H1 (cell line): ENCODE data around the gene OSBP2. TPM values are rescaled to one million over a fixed set of nuclear protein-coding genes. Genes with fewer than 3 reads are reported as not detected.
A peak's percentile ranks its signal among the peaks of the same experiment; 100 is the strongest.

Source experiments
- CTCF ChIA-PET: fragments of 300-600 bp; sonication (Branson Sonifier 250); formaldehyde crosslinking; loops from one replicate; lab custom pipeline; 2021; ENCODE audit not compliant: partially characterized antibody; lab: Charles Lee
- POLR2A ChIA-PET: fragments of 300-600 bp; sonication (Branson Sonifier 250); formaldehyde crosslinking; loops from one replicate; lab custom pipeline; 2021; ENCODE audit warnings: inconsistent platforms; ENCODE audit not compliant: partially characterized antibody; lab: Charles Lee
- DNase-seq, 2 experiments: peaks; one replicate each; pipeline versions ENCODE4 v3.0.0 to v3.0.0-alpha.2; 2010 to 2022; ENCODE audit warnings: low spot score in 2 of 2, low read depth in 1 of 2, mixed read lengths in 1 of 2
- FAIRE-seq: peaks from 2 replicates; lab custom pipeline; 2011; peaks lifted over from hg19 to GRCh38; lab: Jason Lieb, UNC
- H2AFZ ChIP-seq: 2 replicates; pipeline ENCODE4 v1.8.1; 2012; ENCODE audit warnings: low read length, inconsistent platforms
- H2AK5ac ChIP-seq: 2 replicates; pipeline ENCODE4 v1.6.1; 2013; ENCODE audit warnings: low read depth, low read length
- H2BK120ac ChIP-seq: replicated peaks from 2 replicates; pipeline ENCODE3; 2013; ENCODE audit warnings: low read depth, low read length, inconsistent platforms
- H2BK12ac ChIP-seq: 2 replicates; pipeline ENCODE4 v1.6.1; 2013; ENCODE audit warnings: low read depth, low read length
- H2BK15ac ChIP-seq: 2 replicates; pipeline ENCODE4 v1.6.1; 2013; ENCODE audit warnings: low read length
- H2BK20ac ChIP-seq: 2 replicates; pipeline ENCODE4 v1.6.1; 2013; ENCODE audit warnings: low read length
- H2BK5ac ChIP-seq: 2 replicates; pipeline ENCODE4 v1.6.1; 2013; ENCODE audit warnings: low read depth, low read length
- H3K14ac ChIP-seq: 2 replicates; pipeline ENCODE4 v1.6.1; 2013; ENCODE audit warnings: inconsistent platforms; ENCODE audit not compliant: insufficient read length
- H3K18ac ChIP-seq: 2 replicates; pipeline ENCODE4 v1.6.1; 2013; ENCODE audit warnings: low read length; ENCODE audit errors: extremely low read depth
- H3K23ac ChIP-seq: 2 replicates; pipeline ENCODE4 v1.6.1; 2013; ENCODE audit warnings: inconsistent platforms; ENCODE audit not compliant: insufficient read length
- H3K23me2 ChIP-seq: 2 replicates; pipeline ENCODE4 v1.6.1; 2013; ENCODE audit warnings: low read depth, low read length
- H3K27ac ChIP-seq: 2 replicates; pipeline ENCODE4 v1.6.1; 2011; ENCODE audit warnings: low read depth, low read length, inconsistent platforms
- H3K27me3 ChIP-seq, 4 experiments: replicated peaks in 1 of 4; 1 replicate in 1 of 4; 2 replicates in 3 of 4; pipeline versions ENCODE4 v1.6.1 to v1.8.1; 2011 to 2013; ENCODE audit warnings: low read length in 3 of 4, mild to moderate bottlenecking in 3 of 4, inconsistent platforms in 2 of 4, mixed read lengths in 2 of 4, moderate library complexity in 1 of 4; ENCODE audit not compliant: control insufficient read depth in 3 of 4, insufficient read depth in 3 of 4; ENCODE audit errors: extremely low read depth in 1 of 4
- H3K36me3 ChIP-seq, 4 experiments: 2 replicates each; pipeline versions ENCODE4 v1.6.1 to v1.8.1; 2011 to 2013; ENCODE audit warnings: mild to moderate bottlenecking in 4 of 4, low read length in 3 of 4, moderate library complexity in 2 of 4, control low read depth in 1 of 4, inconsistent platforms in 1 of 4; ENCODE audit not compliant: insufficient read depth in 4 of 4, control insufficient read depth in 2 of 4
- H3K4ac ChIP-seq: replicated peaks from 2 replicates; pipeline ENCODE3; 2013; ENCODE audit warnings: low read length, low read depth, mixed read lengths, inconsistent platforms; ENCODE audit not compliant: insufficient read length
- H3K4me1 ChIP-seq, 4 experiments: replicated peaks in 1 of 4; 1 replicate in 1 of 4; 2 replicates in 3 of 4; pipeline versions ENCODE4 v1.6.1 to v1.8.1; 2011 to 2013; ENCODE audit warnings: low read length in 3 of 4, inconsistent platforms in 2 of 4, mixed read lengths in 1 of 4; ENCODE audit not compliant: insufficient read depth in 4 of 4, control insufficient read depth in 3 of 4
- H3K4me2 ChIP-seq, 2 experiments: 2 replicates each; pipeline versions ENCODE4 v1.6.1 to v1.8.1; 2011 to 2013; ENCODE audit warnings: low read depth in 2 of 2, low read length in 2 of 2, control low read depth in 1 of 2, inconsistent platforms in 1 of 2, mild to moderate bottlenecking in 1 of 2; ENCODE audit not compliant: insufficient read depth in 1 of 2
- H3K4me3 ChIP-seq, 4 experiments: fragments of 200-600, 300-600 bp in 1 of 4; sonication (generic), shearing (Covaris generic), sonication (Bioruptor Twin) in 1 of 4; 2 replicates each; pipeline versions ENCODE4 v1.5.1 to v1.8.1; 2011 to 2016; ENCODE audit warnings: low read length in 4 of 4, low read depth in 3 of 4, control low read depth in 2 of 4, inconsistent platforms in 2 of 4, mild to moderate bottlenecking in 2 of 4, mixed read lengths in 1 of 4, moderate library complexity in 1 of 4; ENCODE audit not compliant: insufficient read depth in 2 of 4; ENCODE audit errors: extremely low read depth in 1 of 4
- H3K56ac ChIP-seq: replicated peaks from 2 replicates; pipeline ENCODE3; 2013; ENCODE audit warnings: low read depth, mild to moderate bottlenecking, mixed read lengths, low read length, inconsistent platforms; ENCODE audit not compliant: insufficient read length
- H3K79me1 ChIP-seq: 2 replicates; pipeline ENCODE4 v1.6.1; 2013; ENCODE audit warnings: low read depth, low read length, control low read depth
- H3K79me2 ChIP-seq, 2 experiments: 2 replicates each; pipeline versions ENCODE4 v1.6.1 to v1.8.1; 2012 to 2013; ENCODE audit warnings: low read length in 2 of 2, mild to moderate bottlenecking in 2 of 2, inconsistent platforms in 1 of 2; ENCODE audit not compliant: insufficient read depth in 2 of 2, control insufficient read depth in 1 of 2
- H3K9ac ChIP-seq, 4 experiments: replicated peaks in 1 of 4; 1 replicate in 1 of 4; 2 replicates in 3 of 4; pipeline versions ENCODE4 v1.6.1 to v1.8.1; 2011 to 2013; ENCODE audit warnings: low read depth in 3 of 4, low read length in 3 of 4, control low read depth in 2 of 4, mild to moderate bottlenecking in 2 of 4, moderate library complexity in 2 of 4, inconsistent platforms in 1 of 4; ENCODE audit errors: extremely low read depth in 1 of 4
- H3K9me3 ChIP-seq, 2 experiments: 2 replicates each; pipeline versions ENCODE4 v1.6.1 to v1.8.1; 2012 to 2013; ENCODE audit warnings: mild to moderate bottlenecking in 2 of 2, moderate library complexity in 2 of 2, control low read depth in 1 of 2, inconsistent platforms in 1 of 2, low read depth in 1 of 2, low read length in 1 of 2, mixed read lengths in 1 of 2; ENCODE audit not compliant: insufficient read depth in 2 of 2
- H4K20me1 ChIP-seq, 2 experiments: replicated peaks in 1 of 2; 2 replicates each; pipeline versions ENCODE3 to v1.8.1; 2011 to 2013; ENCODE audit warnings: inconsistent platforms in 2 of 2, low read length in 2 of 2, mild to moderate bottlenecking in 1 of 2; ENCODE audit not compliant: insufficient read depth in 2 of 2, control insufficient read depth in 1 of 2
- H4K5ac ChIP-seq: 2 replicates; pipeline ENCODE4 v1.6.1; 2013; ENCODE audit warnings: low read length, low read depth, mixed read lengths, inconsistent platforms; ENCODE audit not compliant: insufficient read length
- H4K8ac ChIP-seq: 2 replicates; pipeline ENCODE4 v1.8.0; 2013; ENCODE audit warnings: mild to moderate bottlenecking, moderate library complexity, low read length, inconsistent platforms; ENCODE audit not compliant: insufficient read depth; ENCODE audit errors: extremely low read depth
- H4K91ac ChIP-seq: replicated peaks from 2 replicates; pipeline ENCODE3; 2013; ENCODE audit warnings: low read length, mixed read lengths, inconsistent platforms; ENCODE audit not compliant: insufficient read length
- CBX8 ChIP-seq: fragments of 300-800, 300-1000 bp; sonication (generic); IDR thresholded peaks from 2 replicates; pipeline ENCODE4 v1.7.1; 2016; ENCODE audit warnings: low read depth, low read length, borderline replicate concordance
- CHD2 ChIP-seq: IDR thresholded peaks from 2 replicates; pipeline ENCODE4 v1.6.1; 2012; ENCODE audit warnings: low read length, improper control_type of control experiment
- E2F6 ChIP-seq: IDR thresholded peaks from 2 replicates; pipeline ENCODE4 v1.6.1; 2012; ENCODE audit warnings: inconsistent platforms
- NRF1 ChIP-seq: IDR thresholded peaks from 2 replicates; pipeline ENCODE4 v1.6.1; 2011; ENCODE audit warnings: mild to moderate bottlenecking, low read depth, low read length, improper control_type of control experiment
- RXRA ChIP-seq: IDR thresholded peaks from 2 replicates; pipeline ENCODE4 v1.6.1; 2011; ENCODE audit warnings: low read depth, mild to moderate bottlenecking, low read length, moderate library complexity; ENCODE audit not compliant: insufficient read depth
- SP1 ChIP-seq: IDR thresholded peaks from 2 replicates; pipeline ENCODE4 v1.6.1; 2011; ENCODE audit warnings: low read depth, low read length
- SUZ12 ChIP-seq: fragments of 200-600 bp; sonication (generic); IDR thresholded peaks from 2 replicates; pipeline ENCODE4 v1.6.1; 2012; ENCODE audit warnings: mild to moderate bottlenecking, inconsistent platforms, low read length, moderate library complexity, mixed read lengths
- TBP ChIP-seq: IDR thresholded peaks from 2 replicates; pipeline ENCODE4 v1.6.1; 2011; ENCODE audit warnings: low read depth, low read length, improper control_type of control experiment
- WGBS, 2 experiments: shearing (Covaris generic) in 1 of 2; methylation state at CpG; one replicate each; pipeline versions ENCODE4 v1.1.6 to v1.1.7; 2013 to 2015; ENCODE audit warnings: low lambda C conversion rate in 2 of 2, mixed read lengths in 2 of 2, inconsistent platforms in 1 of 2, low coverage in 1 of 2, missing lambda C conversion rate in 1 of 2; ENCODE audit not compliant: insufficient replicate concordance in 2 of 2, insufficient coverage in 1 of 2, insufficient read length in 1 of 2; ENCODE audit errors: extremely low coverage in 1 of 2, missing lambda C conversion rate in 1 of 2; 5-methylcytosine and 5-hydroxymethylcytosine counted together
- polyA plus RNA-seq, 7 experiments: library from polyadenylated mRNA; depleted of rRNA in 3 of 7; stranded (reverse) in 5 of 7; unstranded in 2 of 7; fragments of >200 nt in 5 of 7; fragments of 200-250 nt in 2 of 7; gene quantifications; 1 replicate in 5 of 7; 2 replicates in 1 of 7; 4 replicates in 1 of 7; pipeline versions ENCODE4 v1.2.1 to v1.2.3, GENCODE V29; 2011 to 2013; ENCODE audit warnings: missing spikeins in 2 of 7, mixed read lengths in 2 of 7
- total RNA-seq: library from RNA; stranded (reverse); fragmentation: NEBNext Ultra II Directional; extraction: Animal tissue kit (Norgen Biotek cat#: 25700); gene quantifications from 2 replicates; pipeline ENCODE4 v1.2.1, GENCODE V29; 2021

The OSBP2 gene
- total and polyA plus RNA-seq, 2 of the 8 experiments (the other 6 are each of a cell fraction or from before 2014, with no cell fraction given), result 3.4 to 3.7 TPM

GRCh38 chr22:30887861-30888260, 193.2 kb downstream of the OSBP2 start:
- Histone ChIP-seq H4K5ac (no peak overlapping the region), H4K20me1 (peaks cover 0 to 3% of the 10 kb centered on the region in 2 experiments), H3K4me1 (no peaks in the 10 kb centered on the region), H3K9me3 (no peaks in the 10 kb centered on the region), H2BK12ac (no peak overlapping the region), H3K27me3 (no peaks in the 10 kb centered on the region), H3K4me2 (no peak overlapping the region), H4K91ac (no peak overlapping the region), H2BK20ac (no peak overlapping the region), H3K79me2 (no peaks in the 10 kb centered on the region), H3K23ac (no peak overlapping the region), H2BK15ac (no peak overlapping the region), H3K14ac (no peak overlapping the region), H2BK5ac (no peak overlapping the region), H4K8ac (no peak overlapping the region), H3K36me3 (peaks cover 0 to 4% (median 0%) of the 10 kb centered on the region in 4 experiments; a peak in 2 of 8 replicates), H3K4me3 (no peak overlapping the region), H3K23me2 (no peaks in the 10 kb centered on the region), H3K79me1 (no peaks in the 10 kb centered on the region), H2BK120ac (no peak overlapping the region), H3K9ac (no peak overlapping the region), H3K4ac (no peak overlapping the region), H2AFZ (no peak overlapping the region), H3K56ac (no peak overlapping the region), H3K18ac (no peak overlapping the region), H3K27ac (no peak overlapping the region), H2AK5ac (no peak overlapping the region)
- WGBS, 2 experiments, result 93% methylated on average over 5 of the region's 5 CpGs; no CpG with 5 or more reads in 1 of the 2 experiments
- ChIA-PET CTCF (interaction anchor here (0.8 to 4.9 kb wide), 7 partner anchors 22 to 168 kb away, joined by 3 to 47 read pairs (median 4); no protein-coding TSS in a partner anchor), POLR2A (interaction anchor here (0.7 kb wide), 1 partner anchor 29 kb away, joined by 3 read pairs; no protein-coding TSS in a partner anchor)
- no peak for FAIRE-seq
- peak in 1 of 2 experiments; percentile 39 for DNase-seq
- TF ChIP-seq CHD2, result no peak
- no peak for TF ChIP-seq E2F6
- TF ChIP-seq TBP, result no peak
- TF ChIP-seq SP1, result no peak
- no peak for TF ChIP-seq SUZ12
- TF ChIP-seq NRF1, result no peak
- no peak for TF ChIP-seq RXRA
- no peak for TF ChIP-seq CBX8
